Neural progenitor cell (in vitro differentiated cells): ENCODE results near the gene TSTD2. TPM values are rescaled to one million over a fixed set of nuclear protein-coding genes. Genes with fewer than 3 reads are reported as not detected.

ENCODE experiments used
- DNase-seq: peaks from one replicate; pipeline ENCODE4 v3.0.0-alpha.2; 2016; ENCODE audit warnings: low spot score
- H2AFZ ChIP-seq: fragments of 200-600 bp; sonication (generic); replicated peaks from 2 replicates; pipeline ENCODE4 v1.6.1; 2016; ENCODE audit warnings: antibody characterized with exemption
- H3F3A ChIP-seq: fragments of 200-600 bp; sonication (generic); 2 replicates; pipeline ENCODE4 v1.6.1; 2016; ENCODE audit warnings: antibody characterized with exemption, low read depth
- H3K27ac ChIP-seq: fragments of 200-600 bp; sonication (generic); 2 replicates; pipeline ENCODE4 v1.5.1; 2016; ENCODE audit warnings: mild to moderate bottlenecking
- H3K27me3 ChIP-seq: fragments of 200-600 bp; sonication (generic); 2 replicates; pipeline ENCODE4 v1.6.1; 2016; ENCODE audit warnings: mild to moderate bottlenecking, moderate library complexity
- H3K36me3 ChIP-seq: fragments of 200-600 bp; sonication (generic); 2 replicates; pipeline ENCODE4 v1.5.1; 2016
- H3K4me1 ChIP-seq: fragments of 200-600 bp; sonication (generic); 2 replicates; pipeline ENCODE4 v1.6.1; 2016; ENCODE audit warnings: mixed run types
- H3K4me2 ChIP-seq: fragments of 200-600 bp; sonication (generic); 2 replicates; pipeline ENCODE4 v1.6.1; 2016
- H3K4me3 ChIP-seq: fragments of 200-600 bp; sonication (generic); 2 replicates; pipeline ENCODE4 v1.5.1; 2016
- H3K79me2 ChIP-seq: fragments of 200-600 bp; sonication (generic); 2 replicates; pipeline ENCODE4 v1.6.1; 2016; ENCODE audit warnings: low read depth
- H3K9ac ChIP-seq: fragments of 200-600 bp; sonication (generic); 2 replicates; pipeline ENCODE4 v1.6.1; 2016
- H3K9me3 ChIP-seq: fragments of 200-600 bp; sonication (generic); 2 replicates; pipeline ENCODE4 v1.5.1; 2016; ENCODE audit warnings: low read depth
- H4K20me1 ChIP-seq: fragments of 200-600 bp; sonication (generic); 2 replicates; pipeline ENCODE4 v1.6.1; 2016; ENCODE audit warnings: low read depth
- H3K27ac Mint-ChIP-seq: 3 replicates; pipeline ENCODE4 v1.8.0; 2021; ENCODE audit warnings: mixed read lengths
- H3K27me3 Mint-ChIP-seq: 2 replicates; pipeline ENCODE4 v1.8.0; 2022; ENCODE audit warnings: low read depth, mild to moderate bottlenecking, inconsistent platforms, moderate library complexity, mixed read lengths; ENCODE audit not compliant: insufficient read depth
- H3K36me3 Mint-ChIP-seq: 3 replicates; pipeline ENCODE4 v1.8.0; 2021; ENCODE audit warnings: mixed read lengths
- H3K4me1 Mint-ChIP-seq: 3 replicates; pipeline ENCODE4 v1.8.0; 2021; ENCODE audit warnings: mixed read lengths
- H3K4me3 Mint-ChIP-seq: 3 replicates; pipeline ENCODE4 v1.8.0; 2021; ENCODE audit warnings: mild to moderate bottlenecking, moderate library complexity, mixed read lengths
- H3K9me3 Mint-ChIP-seq: 3 replicates; pipeline ENCODE4 v1.8.0; 2020; ENCODE audit warnings: mixed read lengths
- CTCF ChIP-seq: fragments of 200-600 bp; sonication (generic); IDR thresholded peaks from 2 replicates; pipeline ENCODE4 v1.5.1; 2017; ENCODE audit warnings: antibody characterized with exemption, mild to moderate bottlenecking
- EZH2 ChIP-seq: fragments of 200-600 bp; sonication (generic); IDR thresholded peaks from 2 replicates; pipeline ENCODE4 v1.6.1; 2017; ENCODE audit warnings: antibody characterized with exemption, mild to moderate bottlenecking, moderate library complexity
- EZH2phosphoT487 ChIP-seq: fragments of 200-600 bp; sonication (generic); IDR thresholded peaks from 2 replicates; pipeline ENCODE4 v1.6.1; 2017; ENCODE audit warnings: antibody characterized with exemption
- total RNA-seq: library from RNA; depleted of rRNA; stranded (reverse); fragments of >200 nt; gene quantifications from 2 replicates; pipeline ENCODE4 v1.2.3, GENCODE V29; 2015; ENCODE audit warnings: low replicate concordance

TSTD2 gene
- total RNA-seq, 1 donor from 2014 or later = 45.4 TPM

- peaks cover 15% of the 10 kb centered on the region for H3F3A ChIP-seq
- TF ChIP-seq EZH2phosphoT487 (no peak), EZH2 (no peak), CTCF (no peak)
- no peaks in the 10 kb centered on the region for H3K27me3 ChIP-seq
- no peaks in the 10 kb centered on the region for H3K4me1 ChIP-seq
- Mint-ChIP-seq H3K4me1 (peaks cover 2% of the 10 kb centered on the region), H3K4me3 (no peak overlapping the region), H3K27me3 (no peaks in the 10 kb centered on the region), H3K36me3 (peaks cover 20% of the 10 kb centered on the region), H3K9me3 (no peaks in the 10 kb centered on the region), H3K27ac (no peak overlapping the region)
- H3K79me2 ChIP-seq = no peaks in the 10 kb centered on the region
- H3K36me3 ChIP-seq = no peaks in the 10 kb centered on the region
- H3K27ac ChIP-seq = no peak overlapping the region
- no peaks in the 10 kb centered on the region for H3K9me3 ChIP-seq
- no peak overlapping the region for H3K4me3 ChIP-seq
- no peak overlapping the region for H3K4me2 ChIP-seq
- DNase-seq = no peak
- no peak overlapping the region for H2AFZ ChIP-seq
- no peaks in the 10 kb centered on the region for H4K20me1 ChIP-seq
- H3K9ac ChIP-seq = no peak overlapping the region
Observed at GRCh38 chr9:97599314-97599846, 33.8 kb downstream of the TSTD2 start.

GRCh38 chr9:97598461-97599288, 34.5 kb downstream of the TSTD2 start:
- H2AFZ ChIP-seq = no peak overlapping the region
- H3K4me1 ChIP-seq = no peaks in the 10 kb centered on the region
- no peak overlapping the region for H3K9ac ChIP-seq
- Mint-ChIP-seq H3K9me3 (no peaks in the 10 kb centered on the region), H3K4me3 (no peak overlapping the region), H3K36me3 (peaks cover 17% of the 10 kb centered on the region), H3K27ac (peak overlapping the region; percentile 44), H3K27me3 (no peaks in the 10 kb centered on the region), H3K4me1 (peaks cover 2% of the 10 kb centered on the region)
- H3K27me3 ChIP-seq = no peaks in the 10 kb centered on the region
- H3K79me2 ChIP-seq = no peaks in the 10 kb centered on the region
- H3K36me3 ChIP-seq = no peaks in the 10 kb centered on the region
- peak; percentile 87 for DNase-seq
- H3K4me3 ChIP-seq = no peak overlapping the region
- H4K20me1 ChIP-seq = no peaks in the 10 kb centered on the region
- H3K4me2 ChIP-seq = no peak overlapping the region
- H3F3A ChIP-seq = peaks cover 15% of the 10 kb centered on the region
- H3K27ac ChIP-seq = no peak overlapping the region
- TF ChIP-seq EZH2phosphoT487 (no peak), EZH2 (no peak), CTCF (peak; percentile 84)
- H3K9me3 ChIP-seq = no peaks in the 10 kb centered on the region

- Histone ChIP-seq H3K4me3 (no peak overlapping the region), H3K9ac (no peak overlapping the region), H3K4me1 (no peaks in the 10 kb centered on the region), H4K20me1 (no peaks in the 10 kb centered on the region), H3K27me3 (no peaks in the 10 kb centered on the region), H3K4me2 (no peak overlapping the region), H3F3A (peaks cover 15% of the 10 kb centered on the region), H2AFZ (no peak overlapping the region), H3K36me3 (no peaks in the 10 kb centered on the region), H3K9me3 (no peaks in the 10 kb centered on the region), H3K27ac (no peak overlapping the region), H3K79me2 (no peaks in the 10 kb centered on the region)
- DNase-seq = no peak
- no peaks in the 10 kb centered on the region for H3K9me3 Mint-ChIP-seq
- H3K4me1 Mint-ChIP-seq = peaks cover 7% of the 10 kb centered on the region
- H3K27ac Mint-ChIP-seq = no peak overlapping the region
- H3K4me3 Mint-ChIP-seq = no peak overlapping the region
- peaks cover 10% of the 10 kb centered on the region for H3K36me3 Mint-ChIP-seq
- TF ChIP-seq EZH2 (no peak), CTCF (no peak), EZH2phosphoT487 (no peak)
- no peaks in the 10 kb centered on the region for H3K27me3 Mint-ChIP-seq
Observed at GRCh38 chr9:97596906-97597305, 36.3 kb downstream of the TSTD2 start.
